Activated T-helper 1 cell treated with Interleukin-2 at 50 U/mL for 16 hours (primary cell): ENCODE data around the gene GTF2A1L.
"Not testable (repeated sequence)": the region's sequence is repeated elsewhere in the genome, so short reads cannot be mapped to it uniquely, and the experiment has no call there.

Experiments
- DNase-seq: peaks from one replicate; pipeline ENCODE4 v3.0.0-alpha.2; 2020; ENCODE audit warnings: low read depth

The GTF2A1L gene

GRCh38 chr2:48617618-48618017 is at the start of gene GTF2A1L:
GTF2A1L (plus strand) TSS chr2:48617856; CDS start chr2:48617875, 19 bp downstream.
- DNase-seq: no peak

GRCh38 chr2:48568547-48568946 is 49.1 kb upstream of the GTF2A1L start:
- no peak for DNase-seq

- DNase-seq: no peak
These were observed 48.2 kb upstream of the GTF2A1L start for GRCh38 chr2:48569433-48569832.

GRCh38 chr2:48572816-48573215 is 44.8 kb upstream of the GTF2A1L start:
- DNase-seq: no peak

- no peak for DNase-seq
These were observed 43.0 kb upstream of the GTF2A1L start for GRCh38 chr2:48574353-48575287.

- no peak for DNase-seq
These were observed 39.3 kb upstream of the GTF2A1L start for GRCh38 chr2:48578313-48578712.

- DNase-seq: no peak
These were observed 33.7 kb upstream of the GTF2A1L start for GRCh38 chr2:48583961-48584360.

GRCh38 chr2:48584551-48584950 is 33.1 kb upstream of the GTF2A1L start:
- DNase-seq: no peak

GRCh38 chr2:48586433-48586832 is 31.2 kb upstream of the GTF2A1L start:
- DNase-seq: no peak

- DNase-seq: no peak
These were observed 30.1 kb upstream of the GTF2A1L start for GRCh38 chr2:48587560-48587959.

- no peak for DNase-seq
These were observed 29.7 kb upstream of the GTF2A1L start for GRCh38 chr2:48587961-48588360.

- DNase-seq: no peak
These were observed 28.9 kb upstream of the GTF2A1L start for GRCh38 chr2:48588745-48589144.

- DNase-seq: no peak
These were observed 28.4 kb upstream of the GTF2A1L start for GRCh38 chr2:48589170-48589767.

GRCh38 chr2:48590017-48590416 is 27.6 kb upstream of the GTF2A1L start:
- no peak for DNase-seq

GRCh38 chr2:48592067-48592466 is 25.6 kb upstream of the GTF2A1L start:
- no peak for DNase-seq

- not testable (repeated sequence) for DNase-seq
These were observed 20.9 kb upstream of the GTF2A1L start for GRCh38 chr2:48596751-48597150.

GRCh38 chr2:48597492-48597891 is 20.2 kb upstream of the GTF2A1L start:
- no peak for DNase-seq

GRCh38 chr2:48600204-48600813 is 17.3 kb upstream of the GTF2A1L start:
- no peak for DNase-seq

- no peak for DNase-seq
These were observed 16.7 kb upstream of the GTF2A1L start for GRCh38 chr2:48600917-48601316.

- DNase-seq: no peak
These were observed 16.3 kb upstream of the GTF2A1L start for GRCh38 chr2:48601349-48601748.

- no peak for DNase-seq
These were observed 12.0 kb upstream of the GTF2A1L start for GRCh38 chr2:48605482-48606175.

- no peak for DNase-seq
These were observed 10.2 kb upstream of the GTF2A1L start for GRCh38 chr2:48607307-48608014.
